Fibroblast of lung (primary cell): ENCODE measurements around the gene EPHB2. TPM values are rescaled to one million over a fixed set of nuclear protein-coding genes. Genes with fewer than 3 reads are reported as not detected.

Experiments
- DNase-seq, 2 donors: peaks; one replicate each; pipeline versions ENCODE4 v3.0.0 to v3.0.0-alpha.2; 2010; ENCODE audit warnings: low read depth in 2 of 2
- H2AFZ ChIP-seq: 2 replicates; pipeline ENCODE4 v1.5.1; 2012; ENCODE audit warnings: low read length, control low read depth, inconsistent platforms
- H3K27ac ChIP-seq: 2 replicates; pipeline ENCODE4 v1.5.1; 2011; ENCODE audit warnings: low read length, control low read depth; ENCODE audit not compliant: insufficient read depth
- H3K27me3 ChIP-seq: 2 replicates; pipeline ENCODE4 v1.5.1; 2011; ENCODE audit warnings: mild to moderate bottlenecking, low read length; ENCODE audit not compliant: control insufficient read depth, insufficient read depth
- H3K36me3 ChIP-seq: 2 replicates; pipeline ENCODE4 v1.5.1; 2011; ENCODE audit warnings: low read length; ENCODE audit not compliant: control insufficient read depth, insufficient read depth
- H3K4me1 ChIP-seq: 2 replicates; pipeline ENCODE4 v1.5.1; 2011; ENCODE audit warnings: low read length; ENCODE audit not compliant: control insufficient read depth, insufficient read depth; ENCODE audit errors: extremely low read depth
- H3K4me2 ChIP-seq: 2 replicates; pipeline ENCODE4 v1.5.1; 2011; ENCODE audit warnings: low read length, control low read depth; ENCODE audit not compliant: insufficient read depth; ENCODE audit errors: extremely low read depth
- H3K4me3 ChIP-seq, 4 experiments: fragments of 200-600 bp in 1 of 4; sonication (generic) in 1 of 4; replicated peaks in 1 of 4; 2 replicates each; pipeline ENCODE4 v1.5.1; 2011 to 2016; ENCODE audit warnings: low read length in 4 of 4, low read depth in 3 of 4, mild to moderate bottlenecking in 3 of 4, control low read depth in 2 of 4, inconsistent platforms in 1 of 4, mixed read lengths in 1 of 4; ENCODE audit not compliant: insufficient read depth in 1 of 4; ENCODE audit errors: control extremely low read depth in 1 of 4
- H3K79me2 ChIP-seq: 2 replicates; pipeline ENCODE4 v1.5.1; 2012; ENCODE audit warnings: mild to moderate bottlenecking, low read length, inconsistent platforms; ENCODE audit not compliant: control insufficient read depth, insufficient read depth
- H3K9ac ChIP-seq: 2 replicates; pipeline ENCODE4 v1.5.1; 2011; ENCODE audit warnings: mild to moderate bottlenecking, low read length, control low read depth; ENCODE audit not compliant: insufficient read depth
- H3K9me3 ChIP-seq: 2 replicates; pipeline ENCODE4 v1.5.1; 2012; ENCODE audit warnings: low read depth, low read length; ENCODE audit not compliant: control insufficient read depth, insufficient read depth
- H4K20me1 ChIP-seq: 2 replicates; pipeline ENCODE4 v1.5.1; 2011; ENCODE audit warnings: low read length; ENCODE audit not compliant: control insufficient read depth, insufficient read depth; ENCODE audit errors: extremely low read depth
- CTCF ChIP-seq, 2 donors: IDR thresholded peaks in 1 of 2; conservative IDR thresholded peaks in 1 of 2; 1 replicate in 1 of 2; 2 replicates in 1 of 2; pipeline ENCODE4 v1.5.1; 2011 to 2012; ENCODE audit warnings: low read length in 2 of 2, control low read depth in 1 of 2, inconsistent platforms in 1 of 2, low read depth in 1 of 2, mild to moderate bottlenecking in 1 of 2
- EZH2 ChIP-seq: IDR thresholded peaks from 2 replicates; pipeline ENCODE4 v1.5.1; 2012; ENCODE audit warnings: low read length, control low read depth, mild to moderate bottlenecking; ENCODE audit errors: missing control alignments
- polyA plus RNA-seq, 2 donors: library from polyadenylated mRNA; depleted of rRNA in 1 of 2; stranded (reverse) in 1 of 2; unstranded in 1 of 2; fragments of >200 nt; gene quantifications; 2 replicates each; pipeline ENCODE4 v1.2.1, GENCODE V29; 2011 to 2012; ENCODE audit warnings: missing spikeins in 1 of 2
- total RNA-seq: library from RNA; depleted of rRNA; stranded (reverse); fragments of >200 nt; gene quantifications from 2 replicates; pipeline ENCODE4 v1.2.1, GENCODE V29; 2014

The EPHB2 gene
- total and polyA plus RNA-seq, 2 donors (not counting 1 experiment from before 2014, with no cell fraction given), result 4.1 to 11.2 TPM

- H3K79me2 ChIP-seq, result no peaks in the 10 kb centered on the region
Measured at GRCh38 chr1:22798083-22798482, 87.4 kb downstream of the EPHB2 start.

GRCh38 chr1:22799971-22800370 is 89.3 kb downstream of the EPHB2 start:
- no peak for DNase-seq
- Histone ChIP-seq H3K9me3 (no peaks in the 10 kb centered on the region), H2AFZ (no peak overlapping the region), H3K4me2 (no peak overlapping the region), H3K27me3 (no peaks in the 10 kb centered on the region), H4K20me1 (no peaks in the 10 kb centered on the region), H3K9ac (no peak overlapping the region), H3K4me1 (no peaks in the 10 kb centered on the region), H3K4me3 (no peak overlapping the region), H3K79me2 (no peaks in the 10 kb centered on the region), H3K27ac (no peak overlapping the region), H3K36me3 (no peaks in the 10 kb centered on the region)
- TF ChIP-seq EZH2 (no peak), CTCF (conservative IDR thresholded peaks at IDR 0.05 in 1 of 2, IDR thresholded peaks at IDR 0.05 in 1 of 2; ENCODE audit: low read depth in 1 of 2, low read length in 2 of 2) (no peak)

More at GRCh38 chr1:22798083-22798482, 87.4 kb downstream of the EPHB2 start:
- no peaks in the 10 kb centered on the region for H3K4me1 ChIP-seq
- no peak for TF ChIP-seq CTCF (conservative IDR thresholded peaks at IDR 0.05 in 1 of 2, IDR thresholded peaks at IDR 0.05 in 1 of 2; ENCODE audit: low read depth in 1 of 2, low read length in 2 of 2)
- no peak for TF ChIP-seq EZH2
- H3K36me3 ChIP-seq, result no peaks in the 10 kb centered on the region
- no peak overlapping the region for H3K27ac ChIP-seq
- H4K20me1 ChIP-seq, result no peaks in the 10 kb centered on the region
- H2AFZ ChIP-seq, result no peak overlapping the region
- no peaks in the 10 kb centered on the region for H3K9me3 ChIP-seq
- no peaks in the 10 kb centered on the region for H3K27me3 ChIP-seq
- no peak overlapping the region for H3K4me2 ChIP-seq
- H3K4me3 ChIP-seq, result no peak overlapping the region
- H3K9ac ChIP-seq, result no peak overlapping the region
- no peak for DNase-seq

- Histone ChIP-seq H3K9ac (no peak overlapping the region), H2AFZ (no peak overlapping the region), H3K4me3 (no peak overlapping the region), H3K4me2 (no peak overlapping the region), H3K4me1 (no peaks in the 10 kb centered on the region), H3K36me3 (no peaks in the 10 kb centered on the region), H3K27ac (no peak overlapping the region), H3K9me3 (no peaks in the 10 kb centered on the region), H4K20me1 (no peaks in the 10 kb centered on the region), H3K27me3 (no peaks in the 10 kb centered on the region), H3K79me2 (no peaks in the 10 kb centered on the region)
- TF ChIP-seq EZH2 (no peak), CTCF (conservative IDR thresholded peaks at IDR 0.05 in 1 of 2, IDR thresholded peaks at IDR 0.05 in 1 of 2; ENCODE audit: low read depth in 1 of 2, low read length in 2 of 2) (no peak)
- no peak for DNase-seq
Measured at GRCh38 chr1:22800629-22801028, 90.0 kb downstream of the EPHB2 start.
